Measurements from ENCODE around the gene TMEM39A. TPM values are rescaled to one million over a fixed set of nuclear protein-coding genes. Genes with fewer than 3 reads are reported as not detected.

Gene TMEM39A
- total RNA-seq, 6 experiments from 2014 or later, result 14.9 to 34.6 (median 20.9) TPM

GRCh38 chr3:119434703-119435102 is 28.7 kb downstream of the TMEM39A start:
- Histone ChIP-seq H3K9me3 (no peaks in the 10 kb centered on the region), H3K36me3 (peaks cover 11 to 68% (median 42%) of the 10 kb centered on the region in 4 donors), H3K27ac (no peak overlapping the region), H3K4me1 (no peaks in the 10 kb centered on the region), H3K4me3 (no peak overlapping the region), H3K27me3 (no peaks in the 10 kb centered on the region)
- DNase-seq, result no peak
- ATAC-seq, result no peak
- intact Hi-C loops (cut with DNase I), result no loop called here
- TF ChIP-seq CTCF (IDR thresholded peaks at IDR 0.05) (no peak), POLR2A (IDR thresholded peaks at IDR 0.05) (no peak)
- WGBS (ENCODE audit: insufficient coverage, low coverage, low lambda C conversion rate, missing lambda C conversion rate), result 92% methylated on average over 4 of the region's 4 CpGs

DNA sequence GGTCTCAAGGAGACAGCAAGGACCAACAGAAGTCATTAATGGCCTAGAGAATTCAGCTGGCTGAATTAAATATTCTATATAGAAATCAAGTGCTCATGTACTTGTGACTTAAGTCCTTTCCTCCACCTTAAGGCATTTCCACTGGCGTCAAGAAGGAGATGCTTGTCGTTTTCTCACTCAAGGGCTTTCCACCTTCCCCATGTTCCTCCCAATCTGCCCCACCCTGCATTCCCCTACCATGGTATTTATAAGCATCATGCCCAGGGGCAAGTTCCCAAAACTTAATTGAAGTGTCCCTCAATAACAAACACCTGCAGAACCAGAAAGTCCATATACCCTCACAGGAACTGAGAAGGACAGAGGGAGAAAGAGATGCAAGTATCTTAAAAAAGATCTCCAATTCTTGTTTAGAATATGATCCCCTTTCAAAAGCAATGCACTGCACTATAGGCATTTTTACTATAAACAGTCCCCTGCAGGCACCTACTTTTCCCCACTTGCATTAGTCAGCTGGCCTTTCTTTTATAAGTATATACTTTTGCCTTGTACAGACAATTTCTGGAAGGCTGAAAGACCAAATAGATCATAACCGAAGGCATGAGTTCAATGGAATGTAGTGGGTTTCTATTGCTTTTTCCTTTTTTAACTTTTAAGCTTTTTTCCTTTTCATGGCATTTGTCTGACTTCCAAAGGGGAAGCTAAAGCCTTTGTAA is 29.6 kb downstream of the TMEM39A start:
- intact Hi-C loops (cut with DNase I), result no loop called here
- ATAC-seq (no peak), DNase-seq (no peak)
- H3K9me3 ChIP-seq, result peaks cover 0 to 8% (median 0%) of the 10 kb centered on the region in 4 donors
- peaks cover 11 to 68% (median 46%) of the 10 kb centered on the region in 4 donors for H3K36me3 ChIP-seq
- no peak for TF ChIP-seq POLR2A (IDR thresholded peaks at IDR 0.05)
- no peak for TF ChIP-seq CTCF (IDR thresholded peaks at IDR 0.05)
- H3K4me3 ChIP-seq, result no peak overlapping the region
- no peaks in the 10 kb centered on the region for H3K4me1 ChIP-seq
- H3K27ac ChIP-seq, result no peak overlapping the region
- H3K27me3 ChIP-seq, result no peaks in the 10 kb centered on the region
- 98% methylated on average over 3 of the region's 3 CpGs for WGBS (ENCODE audit: insufficient coverage, low coverage, low lambda C conversion rate, missing lambda C conversion rate)

GRCh38 chr3:119428538-119428937 is 34.9 kb downstream of the TMEM39A start:
- no peaks in the 10 kb centered on the region for H3K4me1 ChIP-seq
- DNase-seq, result no peak
- H3K4me3 ChIP-seq, result no peak overlapping the region
- peaks cover 5 to 24% (median 20%) of the 10 kb centered on the region in 4 donors for H3K36me3 ChIP-seq
- intact Hi-C loops (cut with DNase I), result no loop called here
- no peak for ATAC-seq
- H3K27me3 ChIP-seq, result no peaks in the 10 kb centered on the region
- TF ChIP-seq POLR2A (IDR thresholded peaks at IDR 0.05) (no peak), CTCF (IDR thresholded peaks at IDR 0.05) (no peak)
- H3K27ac ChIP-seq, result no peak overlapping the region
- peaks cover 0 to 37% (median 13%) of the 10 kb centered on the region in 4 donors for H3K9me3 ChIP-seq
- WGBS (ENCODE audit: insufficient coverage, low coverage, low lambda C conversion rate, missing lambda C conversion rate), result no CpG with 5 or more reads among the region's 1 CpG

GRCh38 chr3:119427669-119428068 is 35.7 kb downstream of the TMEM39A start:
- H3K9me3 ChIP-seq, result peaks cover 0 to 37% (median 13%) of the 10 kb centered on the region in 4 donors
- H3K4me3 ChIP-seq, result no peak overlapping the region
- intact Hi-C loops (cut with DNase I), result no loop called here
- DNase-seq (no peak), ATAC-seq (no peak)
- no peaks in the 10 kb centered on the region for H3K4me1 ChIP-seq
- TF ChIP-seq POLR2A (IDR thresholded peaks at IDR 0.05) (no peak), CTCF (IDR thresholded peaks at IDR 0.05) (no peak)
- no peak overlapping the region for H3K27ac ChIP-seq
- peaks cover 5 to 21% (median 16%) of the 10 kb centered on the region in 4 donors for H3K36me3 ChIP-seq
- 93% methylated on average over 1 of the region's 1 CpG for WGBS (ENCODE audit: insufficient coverage, low coverage, low lambda C conversion rate, missing lambda C conversion rate)
- no peaks in the 10 kb centered on the region for H3K27me3 ChIP-seq
